C4-2B (cell line): Measurements from ENCODE around the gene STX1A.
"Not testable (repeated sequence)": the region's sequence is repeated elsewhere in the genome, so short reads cannot be mapped to it uniquely, and the experiment has no call there.

Experiments used
- CTCF ChIP-seq: fragments of 450-650 bp; conservative IDR thresholded peaks from 2 replicates; pipeline ENCODE4 v1.5.1; 2017; ENCODE audit warnings: mild to moderate bottlenecking
- ZFX ChIP-seq: fragments of 450-650 bp; IDR thresholded peaks from 2 replicates; pipeline ENCODE4 v1.6.1; 2017

DNA sequence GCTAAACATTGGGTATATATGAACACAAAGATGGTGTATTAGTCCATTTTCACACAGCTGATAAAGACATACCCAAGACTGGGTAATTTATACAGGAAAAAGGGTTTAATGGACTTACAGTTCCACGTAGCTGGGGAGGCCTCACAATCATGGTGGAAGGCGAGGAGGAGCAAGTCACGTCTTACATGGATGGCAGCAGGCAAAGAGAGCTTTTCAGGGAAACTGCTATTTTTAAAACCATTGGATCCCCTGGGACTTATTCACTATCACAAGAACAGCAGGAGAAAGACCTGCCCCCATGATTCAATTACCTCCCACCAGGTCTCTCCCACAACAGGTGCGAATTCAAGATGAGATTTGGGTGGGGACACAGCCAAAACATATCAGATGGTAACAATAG is 64.2 kb downstream of the STX1A start:
- TF ChIP-seq CTCF, ZFX: not testable (repeated sequence)
